Nucleus accumbens (tissue), 56 donors: ENCODE data around the gene NCAPH2.

Experiments
- DNase-seq, 56 donors: peaks; one replicate each; lab custom pipeline; 2025; lab: John Stamatoyannopoulos, UW

NCAPH2 gene

GRCh38 chr22:50488006-50488677 lies 19.9 kb upstream of the NCAPH2 start:
- no peak for DNase-seq

- DNase-seq, result no peak
Observed at GRCh38 chr22:50488886-50489285, 19.1 kb upstream of the NCAPH2 start.

- no peak for DNase-seq
Observed at GRCh38 chr22:50489363-50490243, 18.4 kb upstream of the NCAPH2 start.

- DNase-seq, result no peak
Observed at GRCh38 chr22:50490531-50491308, 17.3 kb upstream of the NCAPH2 start.

DNA sequence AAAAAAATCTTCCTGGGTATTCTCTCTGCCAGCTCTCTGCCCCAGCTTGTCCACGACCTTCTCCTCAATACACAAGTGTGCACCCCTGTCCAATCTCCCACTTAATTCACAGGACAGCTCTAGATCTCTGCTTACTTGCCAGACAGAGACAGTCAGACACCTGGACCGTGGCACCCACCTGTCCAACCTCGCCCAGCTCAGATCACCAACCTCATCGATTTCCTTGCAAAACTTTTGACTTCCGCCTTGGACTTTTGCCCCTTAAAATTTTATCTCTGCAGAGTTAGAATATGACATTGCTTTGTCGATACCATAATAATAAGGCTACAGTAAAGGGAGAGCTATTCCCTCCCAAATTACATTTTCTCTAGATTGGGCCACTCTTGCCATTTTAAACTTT lies 10.9 kb upstream of the NCAPH2 start:
- DNase-seq, result no peak

DNA sequence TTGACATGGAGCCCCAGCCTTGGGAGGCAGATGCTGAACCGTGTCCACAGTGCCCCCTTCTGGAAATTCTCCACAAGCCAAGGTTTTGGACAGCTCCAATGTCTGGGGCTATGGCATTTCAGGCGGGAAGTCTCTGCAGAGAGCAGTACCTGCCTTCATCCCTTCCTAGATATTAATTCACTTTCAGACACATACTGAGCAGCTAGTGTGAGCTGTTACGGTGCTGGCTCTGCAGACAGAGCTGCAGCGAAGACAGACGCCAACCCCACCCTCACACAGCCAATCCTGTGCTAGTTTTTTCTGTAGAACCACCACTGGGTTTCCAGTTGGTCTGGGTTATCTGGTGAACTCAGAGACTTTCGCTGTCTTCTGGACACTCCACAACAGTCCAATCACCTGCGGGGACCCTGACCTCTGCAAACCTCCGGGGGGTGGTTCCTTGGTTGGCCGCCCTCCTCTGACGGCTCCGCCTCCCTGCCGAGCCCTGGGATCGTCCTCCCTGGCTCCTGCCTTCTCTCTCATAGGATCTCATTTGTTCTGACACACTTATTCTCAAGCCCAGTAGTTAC lies 9.6 kb upstream of the NCAPH2 start:
- peak in 37 of 56 donors; percentile 3 to 66 (median 29) for DNase-seq

DNA sequence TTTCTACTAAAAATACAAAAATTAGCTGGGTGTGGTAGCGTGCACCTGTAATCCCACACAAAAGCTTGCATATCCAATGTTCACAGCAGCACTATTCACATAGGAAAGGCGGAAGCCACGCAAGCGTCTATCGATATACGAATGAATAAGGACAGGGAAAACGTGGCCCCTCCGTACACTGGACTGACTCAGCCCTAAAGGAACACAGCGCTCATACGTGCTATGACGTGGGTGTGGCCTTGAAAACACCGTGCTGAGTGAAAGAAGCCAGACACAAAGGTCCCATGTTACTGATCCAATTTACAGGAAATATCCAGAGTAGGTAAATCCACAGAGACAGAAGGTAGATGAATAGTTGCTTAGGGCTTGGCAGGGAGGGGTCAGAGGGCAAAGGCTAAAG lies 7.6 kb upstream of the NCAPH2 start:
- DNase-seq, result no peak

GRCh38 chr22:50502096-50502495 lies 5.9 kb upstream of the NCAPH2 start:
- no peak for DNase-seq

GRCh38 chr22:50502628-50503474 lies 5.2 kb upstream of the NCAPH2 start:
- DNase-seq, result no peak

DNA sequence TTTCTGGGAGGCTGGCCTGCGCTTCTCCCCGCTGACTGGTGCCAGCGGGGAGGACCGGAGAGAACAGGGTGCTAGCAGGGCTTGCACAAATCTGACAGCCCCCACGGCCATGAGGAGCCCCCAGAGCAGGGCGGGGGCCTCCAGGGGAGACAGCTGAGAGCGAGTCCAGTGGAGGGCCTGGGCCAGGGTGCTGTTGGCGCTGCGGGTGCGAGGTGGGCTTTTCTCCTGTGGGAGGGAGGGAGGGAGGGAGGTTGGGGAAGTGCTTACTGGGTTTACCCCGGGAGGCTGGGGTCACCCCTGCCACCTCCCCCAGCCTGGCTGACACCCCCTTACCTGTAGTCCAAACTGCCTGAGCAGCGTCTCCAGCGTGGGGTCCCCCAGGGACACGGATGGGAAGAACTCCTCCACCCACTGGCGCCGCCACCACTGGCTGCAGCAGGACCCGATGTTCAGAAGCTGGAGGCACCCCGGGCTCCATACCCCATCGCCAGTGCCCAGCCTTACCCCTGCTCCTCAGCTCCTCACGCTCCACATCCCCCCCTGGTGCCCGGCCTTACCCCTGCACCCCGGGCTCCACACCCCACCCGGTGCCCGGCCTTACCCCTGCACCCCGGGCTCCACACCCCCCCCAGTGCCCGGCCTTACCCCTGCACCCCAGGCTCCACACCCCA lies 4.4 kb upstream of the NCAPH2 start:
- no peak for DNase-seq

DNA sequence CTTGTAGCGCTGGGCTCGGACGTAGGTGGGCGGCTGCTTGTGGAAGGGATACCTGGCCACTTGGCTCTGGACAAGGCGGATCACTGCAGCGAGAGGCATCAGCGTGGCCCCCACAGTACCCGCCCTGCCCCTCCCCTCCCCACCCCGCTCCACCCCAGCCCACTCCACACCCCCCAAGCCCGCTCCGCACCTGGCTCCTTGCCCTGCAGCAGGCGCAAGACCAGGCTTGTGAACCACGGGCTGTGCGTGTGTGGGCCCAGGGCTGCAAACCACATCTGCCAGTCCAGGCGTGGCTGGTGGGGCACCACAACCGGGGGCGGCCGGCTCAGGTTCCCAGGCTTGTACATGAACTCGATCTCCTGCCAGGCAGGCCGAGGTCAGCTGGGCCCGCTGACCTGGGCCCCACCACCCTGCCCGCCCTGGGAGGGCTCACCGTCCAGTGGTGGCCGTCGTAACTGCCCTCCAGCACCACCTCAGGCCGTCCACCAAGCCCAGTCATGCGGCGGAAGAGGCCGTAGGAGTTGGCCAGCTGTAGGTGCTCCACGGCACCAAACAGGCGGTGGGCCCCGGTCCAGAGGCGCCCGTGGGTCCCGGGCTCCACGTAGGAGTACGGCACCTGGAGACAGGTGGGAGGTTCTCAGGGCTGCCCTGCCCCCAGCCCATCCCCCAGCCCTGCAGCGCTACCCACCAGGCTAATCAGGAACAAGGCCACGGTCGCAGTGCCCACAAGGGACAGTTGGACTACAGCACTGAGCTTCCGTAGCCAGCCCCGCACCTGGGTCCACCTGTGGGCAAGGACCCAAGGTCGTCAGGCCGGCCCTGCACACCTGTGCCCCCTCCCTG lies 3.4 kb upstream of the NCAPH2 start:
- no peak for DNase-seq

DNA sequence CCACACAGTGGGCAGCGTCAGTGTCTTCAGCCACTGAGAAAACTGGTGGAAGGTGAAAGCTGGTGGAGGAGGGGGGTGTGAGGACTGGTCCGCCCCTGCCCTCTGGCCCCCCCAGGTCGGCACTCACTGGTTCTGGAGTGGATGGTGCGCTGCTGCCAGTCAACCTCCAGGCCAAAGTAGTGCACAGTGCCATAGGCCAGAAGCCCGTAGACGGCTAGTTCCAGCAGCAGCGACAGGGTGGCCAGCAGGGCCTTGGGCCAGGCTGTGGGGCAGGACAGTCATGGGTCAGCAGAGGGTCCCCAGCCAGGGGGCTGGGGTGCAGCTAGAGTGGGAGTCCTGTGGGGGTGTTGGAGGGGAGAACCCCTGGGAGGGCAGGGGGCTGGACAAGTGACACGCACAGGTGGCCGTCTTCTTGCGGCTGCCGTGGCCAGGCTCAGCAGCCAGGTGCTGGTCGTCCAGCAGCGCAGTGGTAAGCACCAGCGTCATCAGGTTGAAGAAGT lies 2.7 kb upstream of the NCAPH2 start:
- DNase-seq, result no peak

DNA sequence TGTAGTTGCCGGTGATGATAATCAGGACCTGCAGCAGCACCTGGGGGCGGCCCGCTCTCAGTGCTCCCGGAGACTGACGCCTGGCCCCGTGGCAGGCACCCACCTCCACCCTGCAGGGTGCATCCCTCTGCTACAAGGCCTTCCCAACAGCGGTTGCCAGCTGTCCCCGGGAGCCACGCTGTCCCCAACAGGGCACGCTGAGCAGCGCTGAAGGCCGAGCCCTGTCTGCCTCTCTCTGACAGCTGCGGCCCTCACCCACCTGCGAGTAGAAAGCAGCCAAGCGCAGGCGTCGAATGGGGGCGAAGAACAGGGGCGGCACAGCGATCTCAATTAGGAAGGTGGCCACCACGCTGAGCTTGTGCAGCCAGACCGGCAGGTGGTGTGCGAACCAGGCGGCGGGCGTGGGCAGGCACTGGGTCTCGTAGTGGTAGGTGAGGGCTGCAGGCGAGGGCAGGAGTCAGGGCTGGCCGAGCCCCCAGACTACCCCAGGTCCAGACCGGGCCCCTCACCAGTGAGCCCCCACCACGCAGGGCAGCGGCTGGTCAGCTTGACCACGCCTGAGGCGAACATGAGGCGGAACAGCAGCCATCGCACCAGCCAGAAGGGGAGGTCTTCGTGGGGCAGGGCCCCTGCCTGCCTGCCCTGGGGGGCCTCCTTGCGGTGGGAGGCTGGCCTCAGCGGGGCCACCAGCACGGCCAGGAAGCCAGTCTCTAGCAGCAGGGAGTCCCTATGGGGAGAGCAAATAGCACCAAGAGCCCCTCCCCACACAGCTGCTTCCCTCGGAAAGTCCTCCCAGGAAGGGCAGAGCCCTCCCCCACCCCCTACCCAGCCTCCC lies 2.0 kb upstream of the NCAPH2 start:
- no peak for DNase-seq

- DNase-seq, result peak in 1 of 56 donors; percentile 8
Observed at GRCh38 chr22:50506611-50507420, 1.2 kb upstream of the NCAPH2 start.

DNA sequence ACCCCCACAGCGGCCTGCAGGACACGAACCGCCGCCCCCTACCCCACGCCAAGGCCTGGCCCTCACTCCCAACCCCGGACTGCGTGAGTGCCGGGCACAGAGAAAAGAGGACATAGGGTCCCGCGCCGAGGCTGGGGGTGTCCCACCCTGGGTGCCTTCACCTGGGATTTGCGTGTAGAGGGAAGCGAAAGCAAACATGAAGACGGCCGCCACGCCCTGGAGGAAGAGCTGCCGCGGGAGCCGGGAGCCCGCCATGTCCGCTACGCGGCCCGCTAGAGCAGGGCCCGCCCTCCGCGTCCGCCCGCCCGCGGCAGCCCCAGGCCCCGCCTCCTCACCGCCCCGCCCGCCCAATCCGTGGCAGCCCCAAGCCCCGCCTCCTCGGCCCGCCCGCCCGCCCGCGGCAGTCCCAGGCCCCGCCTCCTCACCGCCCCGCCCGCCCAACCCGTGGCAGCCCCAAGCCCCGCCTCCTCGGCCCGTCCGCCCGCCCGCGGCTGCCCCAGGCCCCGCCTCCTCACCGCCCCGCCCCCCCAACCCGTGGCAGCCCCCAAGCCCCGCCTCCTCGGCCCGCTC lies 518 bp upstream of the NCAPH2 start, which contains the start of gene LMF2:
Gene LMF2, minus strand, starts transcription at position 282 of the 570 bp plus-strand sequence. Its CDS starts 27 bp downstream, at position 255.
- peak in 39 of 56 donors; percentile 92 to 100 (median 99) for DNase-seq

DNA sequence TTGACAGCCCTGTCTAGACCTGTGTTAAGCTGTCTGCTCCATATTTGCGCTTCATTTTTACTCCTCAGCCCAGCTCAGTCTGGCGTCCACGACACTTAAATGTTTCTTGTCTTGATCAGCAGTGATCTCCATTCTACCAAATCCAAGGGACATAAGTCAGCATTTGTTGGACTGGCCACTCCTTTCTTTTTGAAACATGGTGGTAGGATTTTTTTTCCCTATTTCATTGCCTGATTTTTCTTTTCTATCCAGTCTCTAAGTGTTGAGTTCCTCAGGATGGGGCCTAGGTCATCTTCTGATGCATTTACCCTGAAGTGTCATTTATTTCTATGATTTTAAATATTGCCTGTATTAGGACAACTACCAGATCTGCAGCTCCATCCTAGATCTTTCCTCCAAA lies 873 bp downstream of the NCAPH2 start:
- DNase-seq, result no peak
